ENCODE data around the gene NEK6.

DNA sequence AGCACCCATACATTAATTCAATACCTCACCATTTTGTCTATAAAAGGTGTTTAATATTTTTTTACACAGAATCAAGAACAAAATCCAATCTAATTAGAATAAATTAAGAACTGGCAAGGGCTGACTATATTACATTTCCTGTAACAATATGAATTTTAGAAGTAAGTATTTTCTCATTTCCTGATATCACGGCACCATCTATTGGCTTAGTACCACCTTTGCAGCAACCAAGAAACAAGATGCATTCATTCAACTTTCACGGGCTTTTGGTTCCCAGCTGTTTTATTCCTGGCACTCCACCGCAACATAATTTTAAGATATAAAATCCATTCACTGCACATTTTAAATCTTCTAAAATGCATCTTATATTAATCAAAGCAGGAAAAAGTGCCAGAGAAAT is 136.8 kb downstream of the NEK6 start:
- TF ChIP-seq SIN3A (IDR thresholded peaks at IDR 0.05; ENCODE audit: borderline replicate concordance, insufficient read depth, low read length) = no peak
- no peak for TF ChIP-seq FOXP2 (optimal IDR thresholded peaks at IDR 0.05; ENCODE audit: borderline replicate concordance, extremely low read depth, extremely low read length, insufficient read depth)
- no peak for TF ChIP-seq POLR2AphosphoS5 (IDR thresholded peaks at IDR 0.05; ENCODE audit: low read depth, low read length)

Data from PFSK-1 (cell line).